ENCODE data around the gene GRB10.
"Not testable (repeated sequence)": the region's sequence is repeated elsewhere in the genome, so short reads cannot be mapped to it uniquely, and the experiment has no call there.

The GRB10 gene

DNA sequence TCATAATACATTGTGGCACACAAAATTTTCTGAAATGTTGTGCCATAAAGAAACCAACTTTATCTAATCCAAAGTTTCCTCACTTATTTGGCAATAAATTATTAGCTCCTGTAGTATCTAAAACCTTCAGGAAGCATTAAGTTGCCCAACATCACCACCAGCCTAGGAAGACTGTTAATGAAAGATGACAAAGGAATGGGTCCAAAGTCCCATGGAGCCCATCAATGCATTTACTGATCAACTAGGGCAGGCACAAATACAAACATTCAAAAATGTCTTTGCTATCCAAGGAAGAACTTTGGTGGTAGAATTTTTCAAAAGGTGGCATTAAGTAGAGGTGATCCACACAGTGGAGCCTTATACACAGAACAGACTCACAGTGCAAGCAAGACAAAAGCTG lies 4.5 kb downstream of the GRB10 start:
- DNase-seq (ENCODE audit: low read depth) = no peak

- DNase-seq (ENCODE audit: low read depth) = no peak
These were observed 6.9 kb downstream of the GRB10 start for GRCh38 chr7:50775836-50776235.

- no peak for DNase-seq (ENCODE audit: low read depth)
These were observed 7.5 kb downstream of the GRB10 start for GRCh38 chr7:50775231-50775630.

GRCh38 chr7:50774319-50774718 lies 8.4 kb downstream of the GRB10 start:
- DNase-seq (ENCODE audit: low read depth) = no peak

GRCh38 chr7:50773071-50773470 lies 9.6 kb downstream of the GRB10 start:
- DNase-seq (ENCODE audit: low read depth) = not testable (repeated sequence)

DNA sequence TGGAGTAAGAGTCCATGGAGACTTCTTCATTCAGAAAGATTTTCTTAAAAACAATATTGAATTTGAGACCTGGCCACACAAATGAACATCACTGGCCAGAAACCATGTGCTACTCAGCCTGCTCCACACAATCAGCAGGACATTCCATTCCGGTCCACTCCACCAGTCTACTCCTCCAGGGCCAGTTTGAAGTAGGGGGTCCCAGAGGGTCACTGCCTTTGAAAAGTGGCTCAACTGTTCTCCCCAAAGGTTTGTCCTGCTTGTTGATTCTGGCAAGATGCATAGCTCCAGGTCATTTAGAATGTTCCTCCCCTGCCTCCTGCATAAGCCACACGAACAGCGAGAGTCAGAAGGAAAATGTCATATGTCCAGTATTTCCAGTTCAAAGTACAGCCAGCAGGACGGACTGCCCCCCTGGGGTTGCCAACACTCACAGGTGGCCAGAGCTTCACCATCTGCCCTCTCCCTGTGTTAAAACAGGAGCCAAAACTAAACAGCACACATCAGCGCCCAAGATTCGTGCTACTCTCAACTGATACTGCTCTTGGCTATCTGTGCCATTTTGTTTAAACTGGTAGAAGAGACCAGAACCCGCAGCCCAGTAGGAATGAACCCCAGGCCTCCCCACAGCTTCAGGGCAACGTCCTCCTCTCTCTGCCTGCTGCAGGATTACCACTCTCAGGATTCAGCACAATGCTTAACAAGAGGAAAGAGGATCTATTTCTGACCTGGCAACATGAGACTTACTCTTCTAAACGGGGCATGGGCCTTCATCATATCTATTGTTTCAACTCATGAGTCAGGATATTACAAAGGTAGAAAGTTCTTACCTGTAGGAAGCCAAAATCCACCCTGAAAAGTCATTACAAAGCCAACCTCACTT lies 11.3 kb downstream of the GRB10 start:
- DNase-seq (ENCODE audit: low read depth) = no peak

DNA sequence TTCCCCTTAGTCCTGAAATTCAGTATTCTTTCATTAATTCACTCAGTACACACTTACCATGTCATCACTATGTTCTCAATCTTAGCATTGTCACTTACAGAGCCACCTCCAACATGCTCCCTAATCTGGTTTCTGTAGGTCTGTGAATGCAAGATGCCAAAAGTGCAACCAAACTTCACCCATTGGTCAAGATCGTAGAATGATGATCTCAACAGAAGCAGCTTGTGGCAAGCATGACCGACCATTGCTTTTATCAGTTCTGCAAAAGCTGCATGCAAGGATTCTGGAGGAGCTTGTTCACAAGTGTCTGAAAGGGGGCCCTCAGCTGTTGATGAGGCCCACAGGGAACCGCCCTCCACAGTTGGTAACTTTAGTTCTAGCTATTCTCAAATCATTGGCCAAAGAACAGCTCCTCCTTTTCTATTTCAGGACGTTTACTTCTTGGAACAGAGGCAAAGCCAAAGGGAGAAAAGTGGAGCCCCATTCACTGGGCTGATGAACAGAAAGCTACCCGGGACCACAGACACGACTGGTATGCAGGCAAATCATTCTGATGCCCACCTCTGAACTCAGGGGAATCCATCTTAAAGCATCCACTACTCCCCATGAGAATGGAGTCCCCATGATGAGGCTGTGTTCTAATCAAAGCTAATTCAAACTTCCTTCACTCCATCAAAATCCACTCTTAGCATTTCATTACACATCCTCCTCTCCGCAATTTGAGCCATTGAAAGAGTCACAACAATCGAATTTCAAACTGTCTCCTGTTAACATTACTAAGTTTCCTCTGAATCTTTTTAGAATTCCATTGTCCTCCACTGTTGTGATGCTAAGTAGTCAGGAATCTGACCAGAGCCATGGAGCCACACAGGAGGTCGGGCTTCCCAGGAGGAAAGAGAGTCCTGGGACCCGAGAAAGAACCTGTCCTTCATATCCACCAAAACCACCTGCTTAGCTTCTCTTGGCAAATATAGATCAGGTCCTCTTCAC lies 13.9 kb downstream of the GRB10 start:
- DNase-seq (ENCODE audit: low read depth) = no peak

DNA sequence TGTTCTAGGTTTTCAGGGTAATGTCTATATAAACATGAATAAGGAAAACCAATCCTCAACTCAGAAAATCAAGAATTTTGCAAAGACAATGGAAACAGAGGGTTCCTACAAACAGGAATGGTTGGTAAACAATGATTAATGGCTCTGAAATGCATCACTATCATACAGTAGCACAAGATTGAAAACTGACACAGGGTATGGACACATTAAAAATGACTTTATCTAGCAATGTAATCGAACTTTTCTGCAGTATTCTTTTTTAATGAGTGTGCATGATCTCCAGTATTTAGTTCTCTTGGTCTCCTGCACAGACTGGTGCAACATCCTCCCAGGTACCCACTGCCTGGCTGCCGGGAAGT lies 15.9 kb downstream of the GRB10 start:
- no peak for DNase-seq (ENCODE audit: low read depth)

GRCh38 chr7:50766106-50766848 lies 16.4 kb downstream of the GRB10 start:
- DNase-seq (ENCODE audit: low read depth) = no peak

DNA sequence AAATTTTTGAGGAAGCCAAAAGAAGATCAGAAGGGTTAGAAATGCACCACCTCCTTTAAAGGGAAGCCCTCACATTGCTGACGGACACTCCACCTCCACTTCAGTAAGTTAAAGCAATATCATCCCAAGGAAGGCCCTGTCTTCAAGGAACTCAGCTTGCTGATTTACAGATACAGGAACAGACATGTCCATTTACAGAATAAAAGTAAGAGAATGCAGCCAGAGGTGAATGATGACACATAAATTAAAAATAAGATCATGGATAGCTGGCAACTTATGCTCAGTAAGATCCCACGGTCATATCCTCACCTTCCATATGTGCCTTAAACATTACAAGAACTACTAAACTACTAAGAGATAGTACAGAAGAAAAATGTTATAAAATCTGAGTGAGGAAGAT lies 20.4 kb downstream of the GRB10 start:
- no peak for DNase-seq (ENCODE audit: low read depth)

DNA sequence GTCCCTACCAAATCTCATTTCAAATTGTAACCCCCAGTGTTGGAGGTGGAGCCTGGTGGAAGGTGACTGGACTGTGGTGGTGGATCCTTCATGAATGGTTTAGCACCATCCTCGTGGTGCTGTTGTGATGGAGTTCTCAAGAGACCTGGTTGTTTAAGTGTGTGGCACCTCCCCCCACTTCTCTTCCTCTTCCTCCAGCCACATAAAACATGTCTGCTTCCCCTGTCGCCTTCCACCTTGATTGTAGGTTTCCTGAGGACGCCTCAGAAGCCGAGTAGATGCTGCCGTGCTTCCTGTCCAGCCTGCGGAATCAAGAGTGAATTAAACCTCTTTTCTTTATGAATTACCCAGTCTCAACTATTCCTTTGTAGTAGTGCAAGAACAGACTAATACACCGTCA lies 21.0 kb downstream of the GRB10 start:
- no peak for DNase-seq (ENCODE audit: low read depth)

DNA sequence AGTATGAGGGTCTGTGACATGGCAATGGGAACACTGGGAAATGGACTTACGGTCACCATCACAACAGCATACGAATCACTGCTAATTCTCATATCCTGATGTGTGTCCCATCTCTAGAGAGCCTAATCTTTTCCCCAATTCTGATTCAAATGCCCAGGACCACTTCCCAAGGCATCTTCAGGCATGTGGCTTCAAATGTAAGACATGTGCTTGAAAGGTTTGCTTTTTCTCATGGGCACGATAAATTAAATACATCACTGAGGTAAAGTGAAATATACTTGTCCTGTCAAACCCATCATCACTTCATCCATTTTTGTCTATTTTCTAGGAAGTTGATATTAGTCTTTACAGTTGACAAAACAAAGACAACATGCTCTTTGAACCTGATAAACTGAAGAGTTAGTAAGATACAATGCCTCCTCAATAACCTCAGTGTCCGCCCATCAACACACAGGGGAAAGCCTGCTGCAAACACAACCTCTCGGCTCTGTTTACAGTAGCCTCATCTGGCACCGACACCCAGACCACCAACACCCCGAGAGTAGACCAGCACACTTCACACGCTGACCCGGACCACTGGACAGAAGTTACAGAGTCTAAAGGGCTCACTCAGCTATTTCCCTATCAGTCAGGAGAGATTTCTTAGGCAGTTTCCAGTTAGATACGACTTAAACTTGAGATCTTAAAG lies 24.8 kb downstream of the GRB10 start:
- DNase-seq (ENCODE audit: low read depth) = no peak

DNA sequence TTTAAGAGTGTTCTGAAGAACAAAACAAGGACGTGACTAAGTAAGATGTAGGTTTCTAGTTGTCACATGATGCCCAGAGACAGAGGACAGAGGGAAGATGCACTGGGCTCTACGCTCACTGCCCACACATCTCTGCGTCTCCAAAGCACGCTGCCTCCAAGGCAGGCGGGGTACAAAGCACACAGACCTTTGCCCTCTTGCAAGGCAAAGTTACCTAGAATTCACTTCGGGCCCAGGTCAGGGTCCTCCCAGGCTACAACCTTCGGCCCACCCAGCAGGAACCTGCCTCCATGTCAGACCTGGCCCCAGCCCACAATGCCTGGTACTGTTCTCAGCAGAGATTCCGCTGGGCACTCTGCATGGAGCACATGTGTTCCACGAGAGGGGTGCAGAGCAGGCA lies 26.5 kb downstream of the GRB10 start:
- DNase-seq (ENCODE audit: low read depth) = no peak

DNA sequence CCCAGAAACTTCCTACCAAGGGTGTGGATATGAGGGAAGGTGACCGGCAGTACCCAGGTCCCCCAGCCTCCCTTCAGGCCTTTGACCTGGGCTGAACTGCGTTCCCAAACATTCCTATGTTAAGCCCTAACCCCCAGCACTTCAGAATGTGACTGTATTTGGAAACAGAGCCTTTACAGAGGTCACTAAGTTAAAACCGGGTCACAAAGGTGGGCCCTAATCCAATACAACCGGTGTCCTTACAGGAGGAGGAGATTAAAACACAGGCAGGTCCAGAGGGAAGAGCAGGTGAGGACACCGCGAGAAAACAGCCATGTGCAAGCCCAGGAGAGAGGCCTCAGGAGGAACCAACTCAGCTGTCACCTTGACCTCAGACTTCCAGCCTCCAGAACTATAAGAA lies 28.0 kb downstream of the GRB10 start:
- DNase-seq (ENCODE audit: low read depth) = no peak

DNA sequence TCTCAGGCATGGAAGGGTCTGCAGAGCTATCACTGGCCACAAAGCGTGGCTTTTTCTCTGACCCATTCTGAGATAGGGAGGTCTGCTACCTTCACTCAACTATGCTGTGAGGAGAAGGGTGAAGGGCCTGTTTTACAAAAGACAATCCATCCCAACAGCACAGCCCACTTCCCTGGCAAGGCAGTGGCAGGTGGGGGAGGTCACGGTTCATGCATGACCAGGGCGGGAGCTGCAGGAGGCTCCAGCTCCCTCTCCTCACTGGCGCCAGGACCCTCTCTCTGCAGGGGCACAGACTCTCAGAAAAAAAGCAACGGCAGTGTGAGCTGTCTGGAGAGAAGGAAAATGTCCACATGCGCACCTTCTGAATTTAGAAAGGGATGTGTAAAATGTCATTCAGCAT lies 28.5 kb downstream of the GRB10 start:
- no peak for DNase-seq (ENCODE audit: low read depth)

- no peak for DNase-seq (ENCODE audit: low read depth)
These were observed 30.3 kb downstream of the GRB10 start for GRCh38 chr7:50752422-50752821.

- DNase-seq (ENCODE audit: low read depth) = no peak
These were observed 31.6 kb downstream of the GRB10 start for GRCh38 chr7:50751146-50751545.

GRCh38 chr7:50749896-50750295 lies 32.8 kb downstream of the GRB10 start:
- DNase-seq (ENCODE audit: low read depth) = no peak

GRCh38 chr7:50748472-50748871 lies 34.2 kb downstream of the GRB10 start:
- DNase-seq (ENCODE audit: low read depth) = no peak

DNA sequence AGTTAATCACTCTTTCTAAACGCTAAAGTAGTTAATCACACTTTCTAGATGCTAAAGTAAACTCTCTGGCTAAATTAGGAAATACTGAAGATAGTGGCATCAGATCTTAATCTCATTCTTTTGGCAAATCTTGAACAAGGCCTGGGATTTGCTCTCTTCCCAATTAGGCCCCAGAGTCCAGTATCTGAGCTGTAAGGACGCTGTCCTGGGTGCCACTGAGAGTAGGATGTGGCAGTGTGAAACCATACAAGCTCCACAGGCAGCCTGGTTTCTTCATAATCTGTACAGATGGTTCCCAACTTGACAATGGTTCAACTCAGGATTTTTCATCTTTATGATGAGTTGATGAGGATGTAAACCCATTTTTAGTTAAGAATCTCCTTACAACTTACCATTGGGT lies 36.9 kb downstream of the GRB10 start:
- DNase-seq (ENCODE audit: low read depth) = no peak

- no peak for DNase-seq (ENCODE audit: low read depth)
These were observed 37.4 kb downstream of the GRB10 start for GRCh38 chr7:50745336-50745735.

GRCh38 chr7:50743893-50744292 lies 38.8 kb downstream of the GRB10 start:
- no peak for DNase-seq (ENCODE audit: low read depth)

All from iris pigment epithelial cell (primary cell).